ENCODE results near the gene ACOD1.
A peak's percentile ranks its signal among the peaks of the same experiment; 100 is the strongest.

ACOD1 gene

DNA sequence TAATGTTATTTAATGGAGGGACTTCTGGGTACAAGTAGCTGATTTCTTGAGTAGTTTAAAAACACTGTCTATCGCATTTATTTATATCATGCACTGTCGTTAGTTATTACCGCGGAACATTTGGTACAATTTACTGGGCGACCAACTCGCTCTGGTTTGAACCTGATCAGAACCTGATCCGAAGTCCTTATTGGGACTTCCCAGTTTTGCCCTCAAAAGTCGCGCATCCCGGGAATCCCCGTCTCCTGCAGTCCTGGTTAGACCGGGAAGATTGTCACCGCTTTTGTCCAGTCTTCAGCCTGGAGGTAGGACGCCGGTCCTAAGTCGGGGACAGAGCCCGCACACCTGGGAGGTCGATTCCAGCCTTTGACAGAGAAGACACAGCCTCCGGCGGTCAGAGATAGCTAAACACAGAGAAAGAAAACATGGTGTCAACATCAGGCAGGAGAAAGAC is 44.3 kb downstream of the ACOD1 start:
- DNase-seq = peak; percentile 39

DNA sequence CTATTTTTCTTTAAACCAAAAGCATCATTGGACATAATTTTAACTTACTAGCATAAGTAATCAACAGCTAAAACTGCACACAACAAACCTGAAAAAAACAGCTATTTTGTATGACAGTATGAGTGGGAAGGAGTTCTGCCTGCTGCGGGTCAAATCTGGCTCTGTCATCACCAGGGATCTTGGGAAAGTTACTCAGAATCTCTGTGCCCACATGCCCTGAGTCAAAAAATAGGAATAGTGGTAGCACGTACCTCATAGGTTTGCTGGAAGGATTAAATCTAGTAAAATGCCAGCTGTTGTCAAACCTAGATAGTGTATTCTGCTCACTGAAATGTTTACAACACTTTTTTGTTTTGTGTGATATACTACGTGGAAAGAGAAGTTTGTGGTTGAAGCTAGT is 44.7 kb downstream of the ACOD1 start:
- DNase-seq = peak; percentile 69

DNA sequence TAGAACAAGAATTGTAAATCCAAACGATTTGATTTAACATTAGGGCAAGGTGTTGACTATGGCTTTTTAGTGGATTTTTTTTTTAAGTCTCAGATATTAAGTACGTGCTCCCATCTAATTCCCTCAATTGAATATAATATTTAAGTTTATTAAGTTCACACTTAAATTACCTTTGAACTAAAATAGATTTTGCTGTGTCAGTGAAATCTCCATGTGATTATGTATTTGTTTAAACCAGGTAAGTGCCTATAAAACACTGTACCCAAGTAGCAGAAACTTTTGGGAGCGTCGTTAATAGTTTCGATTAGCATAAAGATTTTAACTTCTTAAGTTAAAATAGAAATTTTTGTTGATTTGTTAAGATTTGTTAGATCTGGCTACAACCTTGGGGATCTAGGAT is 45.2 kb downstream of the ACOD1 start:
- DNase-seq = no peak

DNA sequence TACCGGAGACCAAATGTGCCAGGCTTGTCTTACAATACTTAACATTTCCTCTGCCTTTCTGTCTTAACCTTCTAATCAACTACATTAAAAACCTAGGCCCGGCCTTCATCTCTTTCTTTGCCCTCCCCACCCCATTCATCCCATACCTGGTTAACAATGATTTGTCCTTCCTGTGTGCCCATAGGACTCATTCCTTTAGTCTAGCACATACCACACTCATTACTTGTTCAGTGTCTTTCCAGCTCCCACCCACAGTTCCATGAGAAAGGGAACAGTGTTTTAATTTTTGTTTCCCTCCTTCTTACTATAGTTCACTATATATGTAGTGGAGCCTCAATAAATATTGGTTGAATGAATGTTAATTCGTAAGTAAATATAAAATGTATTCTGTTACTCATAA is 46.0 kb downstream of the ACOD1 start:
- DNase-seq = no peak

DNA sequence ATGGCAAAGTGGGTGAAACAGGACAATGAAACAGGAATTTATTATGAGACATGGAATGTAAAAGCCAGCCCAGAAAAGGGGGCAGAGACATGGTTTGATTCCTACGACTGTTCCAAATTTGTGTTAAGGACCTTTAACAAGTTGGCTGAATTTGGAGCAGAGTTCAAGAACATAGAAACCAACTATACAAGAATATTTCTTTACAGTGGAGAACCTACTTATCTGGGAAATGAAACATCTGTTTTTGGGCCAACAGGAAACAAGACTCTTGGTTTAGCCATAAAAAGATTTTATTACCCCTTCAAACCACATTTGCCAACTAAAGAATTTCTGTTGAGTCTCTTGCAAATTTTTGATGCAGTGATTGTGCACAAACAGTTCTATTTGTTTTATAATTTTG is 52.2 kb downstream of the ACOD1 start:
- DNase-seq = no peak

DNA sequence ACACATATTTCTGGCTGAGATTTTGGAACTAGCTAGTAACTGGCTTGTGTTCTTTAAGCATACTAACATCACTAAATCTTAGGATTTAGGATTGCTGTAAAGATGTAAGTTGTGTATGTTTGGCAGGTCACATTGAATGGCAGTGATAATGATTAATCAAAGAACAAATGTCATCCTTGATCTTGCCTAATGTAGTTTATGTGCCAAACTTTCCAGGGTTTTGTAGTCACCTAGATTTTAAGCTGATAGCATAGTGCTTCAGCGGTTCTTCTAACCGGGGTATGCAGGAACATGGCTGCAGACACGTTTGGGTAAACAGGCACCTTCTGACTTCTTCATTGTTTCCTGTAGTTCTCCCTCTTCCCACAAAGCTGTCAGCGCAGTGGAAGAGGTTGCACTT is 53.2 kb downstream of the ACOD1 start:
- DNase-seq = no peak

DNA sequence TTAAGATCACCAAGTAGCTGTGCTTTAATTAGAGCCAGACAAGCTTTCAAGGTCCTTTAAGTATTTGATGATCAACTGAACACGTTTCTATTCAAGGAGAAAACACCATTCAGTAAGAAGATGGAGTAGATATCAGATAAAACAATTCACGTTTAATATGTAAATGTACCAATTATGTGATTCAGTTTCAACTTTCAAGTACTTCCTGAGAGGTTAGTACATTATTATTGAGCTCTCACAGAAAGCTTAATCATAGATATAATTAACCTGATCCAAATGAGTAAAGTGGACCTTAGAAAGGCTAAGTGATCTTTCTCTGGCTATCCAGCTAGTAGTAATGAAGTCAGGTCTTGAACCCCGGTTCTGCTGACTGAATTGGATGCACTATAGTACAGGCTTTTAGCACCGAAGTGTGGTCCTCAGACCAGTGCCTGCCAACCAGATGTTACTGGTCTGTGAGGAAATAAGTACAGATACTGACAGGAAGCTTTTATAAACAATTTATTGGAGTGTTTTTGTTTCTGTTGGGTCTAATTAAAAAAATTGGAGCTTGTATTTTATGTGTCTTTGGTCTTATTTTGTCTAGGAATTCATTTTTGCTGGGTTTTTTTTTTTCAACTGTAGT is 53.8 kb downstream of the ACOD1 start:
- no peak for DNase-seq

DNA sequence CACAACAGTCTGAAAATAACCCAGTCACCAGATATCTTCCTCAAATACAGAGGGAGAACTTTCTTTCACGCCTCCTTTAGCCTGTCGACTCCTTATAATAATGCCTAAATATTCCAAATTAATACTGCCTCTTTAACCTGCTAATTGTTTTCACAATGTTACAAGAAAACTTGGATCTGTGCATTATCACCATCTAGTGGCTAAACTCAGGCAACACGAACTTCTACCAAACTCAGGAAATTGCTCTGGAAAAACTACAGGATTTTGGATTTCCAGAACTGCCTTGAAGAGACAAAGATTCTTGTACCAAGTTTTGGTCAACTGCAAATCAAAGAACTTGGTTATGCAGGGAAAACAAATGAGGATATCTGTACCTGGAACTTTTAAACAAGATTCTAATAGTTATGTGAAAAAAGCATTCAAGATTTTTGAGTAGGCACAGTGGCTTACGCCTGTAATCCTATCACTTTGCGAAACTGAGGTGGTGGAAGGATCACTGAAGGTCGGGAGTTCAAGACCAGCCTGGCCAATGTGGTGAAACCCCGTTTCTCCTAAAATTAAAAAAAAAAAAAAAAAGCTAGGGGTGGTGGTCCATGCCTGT is 54.4 kb downstream of the ACOD1 start:
- peak; percentile 25 for DNase-seq

All from inflammatory macrophage treated with lipopolysaccharide for 4 hours (primary cell).